Endodermal cell (in vitro differentiated cells): ENCODE measurements around the gene TMEM175. TPM values are rescaled to one million over a fixed set of nuclear protein-coding genes. Genes with fewer than 3 reads are reported as not detected.

ENCODE experiments used
- DNase-seq: peaks from one replicate; pipeline ENCODE4 v3.0.0-alpha.2; 2017
- H3K27ac ChIP-seq: 2 replicates; pipeline ENCODE4 v1.5.1; 2013; ENCODE audit warnings: mild to moderate bottlenecking, low read depth, low read length, moderate library complexity
- H3K27me3 ChIP-seq: 2 replicates; pipeline ENCODE4 v1.6.1; 2013; ENCODE audit warnings: mild to moderate bottlenecking, low read length, moderate library complexity; ENCODE audit not compliant: insufficient read depth, control insufficient read depth, poor library complexity, severe bottlenecking
- H3K36me3 ChIP-seq: 2 replicates; pipeline ENCODE4 v1.7.0; 2013; ENCODE audit warnings: mild to moderate bottlenecking, low read length, moderate library complexity; ENCODE audit not compliant: control insufficient read depth, insufficient read depth
- H3K4me1 ChIP-seq: one replicate; pipeline ENCODE4 v1.7.0; 2013; ENCODE audit warnings: low read length; ENCODE audit not compliant: control insufficient read depth, insufficient read depth
- H3K4me3 ChIP-seq: 2 replicates; pipeline ENCODE4 v1.5.1; 2013; ENCODE audit warnings: mild to moderate bottlenecking, low read length, moderate library complexity
- H3K9ac ChIP-seq: 2 replicates; pipeline ENCODE4 v1.6.1; 2013; ENCODE audit warnings: mild to moderate bottlenecking, low read length, moderate library complexity; ENCODE audit not compliant: poor library complexity, severe bottlenecking; ENCODE audit errors: extremely low read depth
- H3K9me3 ChIP-seq: 2 replicates; pipeline ENCODE4 v1.6.1; 2013; ENCODE audit warnings: mild to moderate bottlenecking, low read length, moderate library complexity; ENCODE audit not compliant: control insufficient read depth
- H3K27ac Mint-ChIP-seq: 2 replicates; pipeline ENCODE4 v1.8.0; 2020; ENCODE audit warnings: mixed read lengths
- H3K27me3 Mint-ChIP-seq: 2 replicates; pipeline ENCODE4 v1.8.0; 2021; ENCODE audit warnings: mild to moderate bottlenecking, mixed read lengths; ENCODE audit not compliant: insufficient read depth
- H3K36me3 Mint-ChIP-seq: 2 replicates; pipeline ENCODE4 v1.8.0; 2020; ENCODE audit warnings: low read depth, mixed read lengths
- H3K4me1 Mint-ChIP-seq: 2 replicates; pipeline ENCODE4 v1.8.0; 2020; ENCODE audit warnings: mixed read lengths
- H3K4me3 Mint-ChIP-seq: 2 replicates; pipeline ENCODE4 v1.8.0; 2020; ENCODE audit warnings: mild to moderate bottlenecking, moderate library complexity, mixed read lengths
- H3K9me3 Mint-ChIP-seq: 2 replicates; pipeline ENCODE4 v1.8.0; 2020; ENCODE audit warnings: mild to moderate bottlenecking, mixed read lengths
- WGBS, 2 experiments: methylation state at CpG; one replicate each; pipeline versions ENCODE4 v1.1.5 to v1.1.7; 2013; ENCODE audit warnings: missing lambda C conversion rate in 2 of 2, mixed read lengths in 1 of 2; ENCODE audit not compliant: insufficient coverage in 1 of 2, insufficient read length in 1 of 2; 5-methylcytosine and 5-hydroxymethylcytosine counted together
- total RNA-seq, 2 donors: library from RNA; stranded (reverse); fragmentation: NEBNext Ultra II Directional in 1 of 2; extraction: Animal tissue kit (Norgen Biotek cat#: 25700) in 1 of 2; gene quantifications; 2 replicates in 1 of 2; 3 replicates in 1 of 2; pipeline ENCODE4 v1.2.1, GENCODE V29; 2021
- TF ChIP-seq, protein P1 (sequence below): fragments of 200-600 bp; sonication (generic); conservative IDR thresholded peaks from 2 replicates; pipeline ENCODE4 v1.5.0; 2021; ENCODE audit warnings: antibody characterized with exemption, mild to moderate bottlenecking

The TMEM175 gene
- total RNA-seq, 2 donors from 2014 or later: 15.9 to 23.0 TPM

DNA sequence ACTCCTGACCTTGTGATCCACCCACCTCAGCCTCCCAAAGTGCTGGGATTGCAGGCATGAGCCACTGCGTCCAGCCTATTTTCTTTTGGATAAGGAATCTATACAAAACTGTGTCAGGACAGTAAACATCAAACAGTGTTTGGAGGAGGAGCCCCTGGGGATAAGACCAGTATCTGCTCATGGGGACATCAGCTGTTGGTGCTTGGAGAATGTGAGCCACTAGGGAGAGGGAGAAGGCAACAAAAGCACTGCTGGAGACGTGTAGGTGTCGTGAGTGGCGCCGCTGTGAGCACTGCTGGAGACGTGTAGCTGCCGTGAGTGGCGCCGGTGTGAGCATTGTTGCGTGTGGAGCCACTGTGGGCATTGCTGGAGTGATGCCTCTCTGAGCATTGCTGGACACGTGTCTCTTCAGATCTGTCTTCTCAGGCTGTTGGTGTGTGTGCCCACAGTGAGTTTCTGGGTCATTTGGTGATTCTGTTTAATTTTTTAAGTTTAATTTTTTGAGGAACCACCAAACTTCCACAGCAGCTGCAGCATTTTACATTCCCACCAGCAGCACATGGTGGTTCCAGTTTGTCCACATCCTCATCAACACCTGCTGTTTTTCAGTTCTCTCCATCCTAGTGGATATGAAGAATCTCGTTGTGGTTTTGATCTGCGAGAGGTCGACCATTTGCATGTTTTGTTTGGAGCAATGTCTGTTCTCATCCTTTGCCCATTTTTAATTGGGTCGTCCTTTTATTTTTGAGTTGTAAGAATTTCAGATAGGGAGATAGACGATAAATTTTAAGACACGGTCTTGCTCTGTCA, 22.2 kb downstream of the TMEM175 start:
- no peaks in the 10 kb centered on the region for H3K4me1 Mint-ChIP-seq
- Histone ChIP-seq H3K36me3 (no peaks in the 10 kb centered on the region), H3K9me3 (no peaks in the 10 kb centered on the region), H3K27me3 (no peaks in the 10 kb centered on the region), H3K9ac (no peak overlapping the region), H3K27ac (no peak overlapping the region), H3K4me3 (no peak overlapping the region), H3K4me1 (no peaks in the 10 kb centered on the region)
- TF ChIP-seq, protein P1, sequence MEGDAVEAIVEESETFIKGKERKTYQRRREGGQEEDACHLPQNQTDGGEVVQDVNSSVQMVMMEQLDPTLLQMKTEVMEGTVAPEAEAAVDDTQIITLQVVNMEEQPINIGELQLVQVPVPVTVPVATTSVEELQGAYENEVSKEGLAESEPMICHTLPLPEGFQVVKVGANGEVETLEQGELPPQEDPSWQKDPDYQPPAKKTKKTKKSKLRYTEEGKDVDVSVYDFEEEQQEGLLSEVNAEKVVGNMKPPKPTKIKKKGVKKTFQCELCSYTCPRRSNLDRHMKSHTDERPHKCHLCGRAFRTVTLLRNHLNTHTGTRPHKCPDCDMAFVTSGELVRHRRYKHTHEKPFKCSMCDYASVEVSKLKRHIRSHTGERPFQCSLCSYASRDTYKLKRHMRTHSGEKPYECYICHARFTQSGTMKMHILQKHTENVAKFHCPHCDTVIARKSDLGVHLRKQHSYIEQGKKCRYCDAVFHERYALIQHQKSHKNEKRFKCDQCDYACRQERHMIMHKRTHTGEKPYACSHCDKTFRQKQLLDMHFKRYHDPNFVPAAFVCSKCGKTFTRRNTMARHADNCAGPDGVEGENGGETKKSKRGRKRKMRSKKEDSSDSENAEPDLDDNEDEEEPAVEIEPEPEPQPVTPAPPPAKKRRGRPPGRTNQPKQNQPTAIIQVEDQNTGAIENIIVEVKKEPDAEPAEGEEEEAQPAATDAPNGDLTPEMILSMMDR: no peak
- H3K4me3 Mint-ChIP-seq: no peak overlapping the region
- H3K27ac Mint-ChIP-seq: no peak overlapping the region
- WGBS, 2 experiments: 95 to 97% methylated on average over 13 to 17 of the region's 17 CpGs
- DNase-seq: no peak
- H3K36me3 Mint-ChIP-seq: peaks cover 16% of the 10 kb centered on the region
- no peaks in the 10 kb centered on the region for H3K27me3 Mint-ChIP-seq
- no peaks in the 10 kb centered on the region for H3K9me3 Mint-ChIP-seq

DNA sequence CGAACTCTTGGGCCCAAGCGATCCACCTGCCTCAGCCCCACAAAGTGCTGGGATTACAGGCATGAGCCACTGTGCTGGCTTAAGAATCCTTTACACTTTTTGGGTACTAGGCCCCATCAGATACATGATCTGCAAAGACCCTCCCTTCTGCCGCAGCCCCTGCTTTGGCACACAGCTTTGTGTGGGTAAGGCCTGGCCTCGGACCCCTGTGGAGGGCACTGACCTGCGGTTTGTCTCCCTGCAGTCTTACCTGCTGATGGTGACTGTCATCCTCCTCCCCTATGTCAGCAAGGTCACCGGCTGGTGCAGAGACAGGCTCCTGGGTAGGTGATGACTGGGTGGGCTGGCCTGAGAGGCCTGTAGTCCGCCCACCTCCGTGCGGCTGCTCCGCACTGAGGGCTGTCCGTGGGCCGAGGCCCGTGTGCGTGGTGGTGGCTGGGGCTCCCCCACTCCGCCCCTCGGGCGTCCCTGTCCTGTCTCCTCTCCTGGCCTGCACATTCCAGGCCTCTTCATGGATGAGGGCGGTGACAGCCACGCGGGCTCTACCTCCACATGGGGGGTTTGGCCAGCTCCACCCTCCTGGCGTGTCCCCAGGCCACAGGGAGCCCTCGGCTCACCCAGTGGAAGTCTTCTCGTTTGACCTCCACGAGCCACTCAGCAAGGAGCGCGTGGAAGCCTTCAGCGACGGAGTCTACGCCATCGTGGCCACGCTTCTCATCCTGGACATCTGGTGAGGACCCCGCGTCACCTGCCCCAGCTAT, 23.1 kb downstream of the TMEM175 start:
- Histone ChIP-seq H3K27ac (no peak overlapping the region), H3K9me3 (no peaks in the 10 kb centered on the region), H3K36me3 (no peaks in the 10 kb centered on the region), H3K4me1 (no peaks in the 10 kb centered on the region), H3K27me3 (no peaks in the 10 kb centered on the region), H3K4me3 (no peak overlapping the region), H3K9ac (no peak overlapping the region)
- H3K36me3 Mint-ChIP-seq: peaks cover 16% of the 10 kb centered on the region
- DNase-seq: no peak
- no peaks in the 10 kb centered on the region for H3K9me3 Mint-ChIP-seq
- H3K4me1 Mint-ChIP-seq: no peaks in the 10 kb centered on the region
- no peak overlapping the region for H3K27ac Mint-ChIP-seq
- no peaks in the 10 kb centered on the region for H3K27me3 Mint-ChIP-seq
- 93 to 96% methylated on average over 18 to 33 of the region's 33 CpGs for WGBS, 2 experiments
- TF ChIP-seq, protein P1: no peak
- no peak overlapping the region for H3K4me3 Mint-ChIP-seq

DNA sequence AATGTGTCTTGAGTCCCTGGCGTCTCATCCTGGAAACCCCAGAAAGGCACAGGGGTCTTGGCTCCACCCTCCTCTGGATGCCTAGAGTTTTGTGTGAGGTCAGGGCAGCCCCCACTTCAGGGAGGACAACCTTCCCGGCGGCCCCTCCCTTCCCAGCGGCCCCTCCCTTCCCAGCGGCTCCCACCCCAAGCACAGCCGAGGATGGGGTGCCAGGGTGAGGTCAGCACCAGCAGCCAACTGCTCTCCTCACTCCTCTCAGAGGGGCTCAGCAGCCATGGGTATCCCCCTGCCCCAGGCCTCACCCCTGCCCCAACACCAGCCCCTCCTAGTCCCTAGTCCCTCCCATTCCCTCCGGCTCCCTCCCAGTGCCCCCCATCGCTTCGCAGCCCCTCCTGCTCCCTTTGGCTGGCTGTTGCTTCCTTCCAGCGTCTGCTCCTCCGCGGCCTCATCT, 23.7 kb downstream of the TMEM175 start:
- no peaks in the 10 kb centered on the region for H3K9me3 ChIP-seq
- no peak overlapping the region for H3K9ac ChIP-seq
- no peak overlapping the region for H3K4me3 ChIP-seq
- Mint-ChIP-seq H3K27me3 (no peaks in the 10 kb centered on the region), H3K27ac (no peak overlapping the region), H3K36me3 (peaks cover 16% of the 10 kb centered on the region), H3K4me1 (no peaks in the 10 kb centered on the region), H3K9me3 (no peaks in the 10 kb centered on the region), H3K4me3 (no peak overlapping the region)
- no peak for DNase-seq
- WGBS, 2 experiments: 84 to 93% methylated on average over 3 to 12 of the region's 12 CpGs
- no peaks in the 10 kb centered on the region for H3K4me1 ChIP-seq
- H3K27me3 ChIP-seq: no peaks in the 10 kb centered on the region
- no peak overlapping the region for H3K27ac ChIP-seq
- H3K36me3 ChIP-seq: no peaks in the 10 kb centered on the region
- TF ChIP-seq, protein P1: no peak
